Limb (tissue), 2 donors: ENCODE data around the gene HSPA14.
"Not testable (repeated sequence)": the region's sequence is repeated elsewhere in the genome, so short reads cannot be mapped to it uniquely, and the experiment has no call there.

Experiments
- DNase-seq, 2 donors: peaks; one replicate each; pipeline ENCODE4 v3.0.0-alpha.2; 2016; ENCODE audit errors: extremely low spot score in 2 of 2

Gene HSPA14

DNA sequence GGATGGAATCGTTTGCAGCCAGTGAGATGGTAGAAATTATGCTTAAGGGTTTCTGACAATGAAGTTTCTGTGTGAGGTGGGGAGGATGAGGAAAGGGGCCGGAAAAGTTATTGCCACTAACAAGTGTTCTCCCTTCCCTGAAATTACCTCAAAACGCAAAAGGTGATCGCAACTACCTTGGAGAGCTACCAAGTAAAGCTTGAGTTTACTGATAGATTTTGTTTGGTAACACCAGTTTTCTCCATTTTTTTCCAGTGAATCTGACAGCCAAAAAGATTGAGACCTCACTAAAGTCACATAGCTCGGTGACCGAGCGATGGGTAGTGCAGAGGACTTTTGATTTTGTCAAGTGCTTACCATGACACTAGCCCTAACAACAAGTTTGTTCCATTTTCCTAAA lies 42.1 kb downstream of the HSPA14 start:
- no peak for DNase-seq

DNA sequence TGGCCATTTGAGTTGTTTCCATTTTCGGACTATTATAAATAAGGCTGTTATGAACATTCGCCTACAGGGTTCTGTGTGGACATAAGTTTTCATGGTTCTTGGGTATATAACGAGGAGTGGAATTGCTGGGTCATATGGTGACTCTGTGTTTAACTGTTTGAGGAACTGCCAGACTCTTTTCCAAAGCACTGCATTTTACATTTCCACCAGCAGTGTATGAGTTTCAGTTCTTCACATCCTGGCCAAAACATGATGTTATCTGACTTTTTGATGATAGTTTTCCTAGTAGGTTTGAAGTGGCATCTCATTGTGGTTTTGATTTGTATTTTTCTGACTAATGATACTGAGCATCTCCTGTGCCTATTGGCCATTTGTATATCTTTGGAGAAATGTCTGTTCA lies 46.0 kb downstream of the HSPA14 start:
- no peak for DNase-seq

GRCh38 chr10:14889318-14889717 lies 51.2 kb downstream of the HSPA14 start:
- DNase-seq: no peak

- DNase-seq: no peak
These were observed 53.0 kb downstream of the HSPA14 start for GRCh38 chr10:14891151-14891550.

DNA sequence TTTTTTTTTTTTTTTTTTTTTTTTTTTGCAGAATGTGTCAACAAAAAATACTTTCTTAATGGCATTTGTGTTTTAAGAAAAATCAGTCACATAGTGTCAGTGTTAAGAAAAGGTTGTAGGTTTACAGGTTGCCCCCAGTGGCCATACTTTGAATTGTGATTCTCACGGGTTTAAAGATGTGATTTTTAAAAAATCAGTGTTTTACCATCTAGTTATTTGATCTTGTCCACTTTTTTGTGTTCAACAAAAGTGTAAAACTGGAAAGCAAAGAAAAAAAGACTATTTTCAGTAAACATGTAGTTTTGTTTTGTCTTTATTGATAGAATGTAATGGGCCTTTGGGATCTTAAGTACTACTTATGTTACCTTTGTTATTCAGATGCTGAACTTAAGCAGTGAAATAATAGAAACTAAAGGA lies 66.2 kb downstream of the HSPA14 start:
- DNase-seq: no peak

DNA sequence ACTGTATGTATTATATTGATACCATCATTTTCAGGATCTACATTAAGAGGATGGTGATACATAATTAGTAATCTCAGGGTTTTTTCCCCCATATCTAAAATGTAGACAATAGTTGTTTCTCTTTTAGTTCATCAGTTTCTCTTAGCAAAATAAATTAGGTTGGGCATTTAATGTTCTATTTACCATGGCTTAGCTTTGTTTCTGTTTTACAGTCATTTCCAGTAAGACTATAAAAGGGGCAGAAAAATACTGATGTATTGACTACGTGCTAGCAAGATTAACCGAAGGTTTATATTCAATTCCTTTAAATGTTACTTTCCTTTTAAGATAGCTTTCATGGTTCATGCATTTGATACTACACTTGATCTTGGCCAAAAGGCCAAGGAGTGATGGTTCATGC lies 66.8 kb downstream of the HSPA14 start:
- no peak for DNase-seq

DNA sequence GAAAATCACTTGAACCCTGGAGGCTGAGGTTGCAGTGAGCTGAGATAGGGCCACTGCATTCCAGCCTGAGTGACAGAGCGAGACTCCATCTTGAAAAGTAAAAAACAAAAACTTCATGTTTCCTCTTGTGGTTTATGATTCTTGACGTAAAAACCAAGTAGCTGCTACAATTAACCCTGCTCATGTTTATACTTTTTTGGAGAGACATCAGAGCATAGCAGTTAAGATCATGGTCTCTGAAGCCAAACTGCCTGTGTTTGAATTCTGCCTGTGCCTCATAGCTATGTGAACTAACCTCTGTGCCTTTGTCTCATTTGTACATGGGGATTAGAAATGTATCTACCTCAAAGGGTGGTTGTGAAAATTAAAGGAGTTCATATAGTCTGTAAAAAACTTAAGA lies 67.8 kb downstream of the HSPA14 start:
- DNase-seq: no peak

DNA sequence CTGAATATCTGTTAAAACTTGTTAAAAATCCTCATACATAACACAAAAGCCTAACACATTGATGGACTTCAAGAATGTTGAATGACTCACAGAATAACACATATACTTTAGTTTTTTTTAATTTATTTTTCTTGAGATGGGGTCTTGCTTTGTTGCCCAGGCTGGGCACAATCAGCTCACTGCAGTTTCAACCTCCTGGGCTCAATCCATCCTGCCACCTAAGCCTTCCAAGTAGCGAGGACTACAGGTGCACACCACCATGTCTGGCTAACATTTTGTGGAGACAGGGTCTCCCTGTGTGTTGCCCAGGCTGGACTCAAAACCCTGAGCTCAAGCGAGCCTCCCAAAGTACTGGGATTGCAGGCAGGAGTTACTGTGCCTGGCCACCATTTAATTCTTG lies 68.7 kb downstream of the HSPA14 start:
- no peak for DNase-seq

DNA sequence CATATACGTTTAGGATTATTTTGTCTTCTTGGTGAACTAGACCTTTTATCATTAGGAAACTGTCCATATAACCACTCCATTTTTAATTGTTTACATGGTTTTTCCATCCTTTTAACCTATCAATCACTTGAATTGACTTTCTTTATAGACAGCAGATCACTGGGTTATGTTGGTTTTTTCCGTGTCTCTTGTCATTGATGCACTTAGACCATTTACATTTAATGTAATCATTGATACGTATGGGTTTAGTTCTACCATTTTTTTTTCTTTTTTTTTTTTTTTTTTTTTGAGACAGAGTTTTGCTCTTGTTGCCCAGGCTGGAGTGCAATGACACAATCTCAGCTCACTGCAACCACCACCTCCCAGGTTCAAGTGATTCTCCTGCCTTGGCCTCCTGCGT lies 69.5 kb downstream of the HSPA14 start:
- DNase-seq: not testable (repeated sequence)

DNA sequence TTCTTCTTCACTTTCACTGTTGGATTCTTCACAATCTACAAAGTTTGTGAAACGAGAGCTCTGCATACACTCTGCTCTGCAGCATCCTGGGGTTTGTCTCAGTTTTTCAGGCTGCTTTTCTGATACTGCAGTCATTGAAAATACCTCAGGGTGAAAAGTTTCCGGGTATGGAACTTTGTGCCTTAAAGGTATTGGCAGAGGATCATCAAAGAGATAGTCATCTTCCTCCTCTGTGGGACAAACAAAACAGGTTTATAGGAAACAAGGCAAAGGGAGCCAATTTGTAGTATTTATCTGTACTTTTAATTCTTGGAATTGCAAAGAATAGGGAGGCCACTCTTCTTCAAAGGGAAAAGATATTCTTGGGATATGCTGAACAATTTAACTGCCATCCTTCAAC lies 71.0 kb downstream of the HSPA14 start:
- DNase-seq: no peak

DNA sequence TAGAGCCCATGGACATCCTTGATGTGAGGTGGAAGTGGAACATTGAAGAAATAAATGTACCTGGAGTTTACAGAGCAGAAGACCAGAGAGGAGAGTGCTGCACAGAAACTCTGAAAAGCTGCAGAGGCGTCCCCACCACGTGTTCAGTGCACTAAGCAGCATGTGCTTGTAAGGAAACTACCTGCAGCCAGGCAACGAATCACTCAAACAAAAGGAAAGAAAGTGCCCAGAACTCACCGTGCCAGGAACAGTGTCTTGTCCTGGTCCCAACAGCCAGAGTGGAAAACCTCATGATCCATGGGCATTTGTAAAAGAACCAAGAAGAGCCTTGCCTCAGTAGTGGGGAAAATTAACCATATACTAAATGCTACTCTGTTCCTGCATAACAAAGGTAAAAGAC lies 72.8 kb downstream of the HSPA14 start:
- DNase-seq: no peak

- no peak for DNase-seq
These were observed 73.7 kb downstream of the HSPA14 start for GRCh38 chr10:14911801-14912200.

- DNase-seq: no peak
These were observed 78.5 kb downstream of the HSPA14 start for GRCh38 chr10:14916600-14916999.

DNA sequence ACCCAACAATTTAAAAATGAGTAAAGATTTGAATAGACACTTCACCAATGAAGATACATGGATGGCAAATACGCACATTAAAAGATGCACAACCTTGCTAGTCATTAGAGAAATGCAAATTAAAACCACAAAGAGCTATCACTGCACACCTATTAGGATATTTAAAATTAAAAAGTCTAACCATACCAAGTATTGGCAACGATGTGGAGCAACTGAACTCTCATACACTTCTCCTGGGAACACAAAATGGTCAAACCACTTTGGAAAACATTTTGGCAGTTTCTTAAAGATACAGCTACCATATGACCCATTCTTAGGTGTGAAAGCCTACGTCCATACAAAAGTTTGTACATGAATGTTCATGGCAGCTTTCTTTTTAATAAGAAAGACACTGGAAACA lies 79.7 kb downstream of the HSPA14 start:
- no peak for DNase-seq

GRCh38 chr10:14918964-14919363 lies 80.9 kb downstream of the HSPA14 start:
- DNase-seq: no peak
